Sigmoid colon (tissue), 7 donors: Measurements from ENCODE around the gene AMFR. TPM values are rescaled to one million over a fixed set of nuclear protein-coding genes. Genes with fewer than 3 reads are reported as not detected.

ENCODE experiments used
- DNase-seq: peaks from one replicate; pipeline ENCODE4 v3.0.0-alpha.2; 2019
- H3K27ac ChIP-seq, 4 donors: fragments of 200-600 bp; sonication (generic); one replicate each; pipeline ENCODE4 v1.5.1; 2016 to 2019; ENCODE audit warnings: mild to moderate bottlenecking in 1 of 4
- H3K27me3 ChIP-seq, 3 donors: fragments of 200-600 bp; sonication (generic); one replicate each; pipeline ENCODE4 v1.5.1; 2019; ENCODE audit warnings: mild to moderate bottlenecking in 1 of 3
- H3K36me3 ChIP-seq, 4 donors: fragments of 200-600 bp; sonication (generic); one replicate each; pipeline ENCODE4 v1.5.1; 2016 to 2019
- H3K4me1 ChIP-seq, 4 donors: fragments of 200-600 bp; sonication (generic); one replicate each; pipeline ENCODE4 v1.5.1; 2017 to 2019
- H3K4me3 ChIP-seq, 4 donors: fragments of 200-600 bp; sonication (generic); one replicate each; pipeline ENCODE4 v1.5.1; 2017 to 2019; ENCODE audit warnings: mild to moderate bottlenecking in 2 of 4, moderate library complexity in 1 of 4
- H3K9me3 ChIP-seq, 4 donors: fragments of 200-600 bp in 3 of 4; sonication (generic) in 3 of 4; one replicate each; pipeline versions ENCODE4 v1.5.1 to v1.6.1; 2013 to 2019
- CTCF ChIP-seq, 4 experiments: fragments of 450-650 bp in 3 of 4; fragments of 200-600 bp in 1 of 4; IDR thresholded peaks; one replicate each; pipeline ENCODE4 v1.5.1; 2016 to 2019; ENCODE audit warnings: antibody characterized with exemption in 4 of 4, mild to moderate bottlenecking in 3 of 4, moderate library complexity in 2 of 4
- EP300 ChIP-seq, 4 donors: sonication (generic); formaldehyde crosslinking; IDR thresholded peaks; one replicate each; pipeline ENCODE4 v1.6.1; 2017; ENCODE audit warnings: antibody characterized with exemption in 4 of 4
- POLR2A ChIP-seq, 2 donors: fragments of 450-650 bp; IDR thresholded peaks; one replicate each; pipeline ENCODE4 v1.6.1; 2016; ENCODE audit warnings: antibody characterized with exemption in 2 of 2, mild to moderate bottlenecking in 2 of 2, moderate library complexity in 2 of 2
- POLR2AphosphoS5 ChIP-seq, 4 donors: sonication (generic); formaldehyde crosslinking; IDR thresholded peaks; one replicate each; pipeline ENCODE4 v1.6.1; 2017; ENCODE audit warnings: antibody characterized with exemption in 4 of 4
- WGBS, 2 donors: extraction: QIAGEN DNeasy Blood & Tissue Kit; methylation state at CpG; one replicate each; pipeline ENCODE4 v1.1.7; 2013; 5-methylcytosine and 5-hydroxymethylcytosine counted together
- intact Hi-C: fragments of 100-400 bp; cut with DNase I; formaldehyde crosslinking; loops from one replicate; pipeline ENCODE4 v1.15.1; 2023
- polyA plus RNA-seq, 3 donors: library from polyadenylated mRNA; stranded (reverse); fragments of 200-250 nt; gene quantifications; one replicate each; pipeline ENCODE4 v1.2.3, GENCODE V29; 2013
- total RNA-seq, 4 donors: library from RNA; depleted of rRNA; stranded (reverse); fragments of >200 nt; gene quantifications; one replicate each; pipeline ENCODE4 v1.1.0, GENCODE V29; 2016
- donor health status: healthy with polysubstance abuse.
- donor health status: Bipolar disorder and iron deficiency.
- donor health status: healthy.

AMFR gene
- total and polyA plus RNA-seq, 7 donors: 22.4 to 201 (median 111) TPM

- Histone ChIP-seq H3K9me3 (no peaks in the 10 kb centered on the region), H3K4me3 (no peak overlapping the region), H3K27me3 (no peaks in the 10 kb centered on the region), H3K36me3 (peaks cover 0 to 47% (median 6%) of the 10 kb centered on the region in 4 donors), H3K27ac (no peak overlapping the region), H3K4me1 (peaks cover 0 to 42% (median 34%) of the 10 kb centered on the region in 4 donors)
- intact Hi-C loops: no loop called here
- no peak for DNase-seq
- TF ChIP-seq POLR2AphosphoS5 (IDR thresholded peaks at IDR 0.05): no peak
- TF ChIP-seq EP300 (IDR thresholded peaks at IDR 0.05): no peak
- TF ChIP-seq POLR2A (IDR thresholded peaks at IDR 0.05): no peak
- TF ChIP-seq CTCF (IDR thresholded peaks at IDR 0.05): no peak
Measured at GRCh38 chr16:56448005-56448404, 22.7 kb upstream of the AMFR start.

GRCh38 chr16:56447286-56447685, 21.9 kb upstream of the AMFR start:
- no peak for DNase-seq
- peaks cover 0 to 54% (median 7%) of the 10 kb centered on the region in 4 donors for H3K36me3 ChIP-seq
- no peaks in the 10 kb centered on the region for H3K9me3 ChIP-seq
- 61 to 66% methylated on average over 2 of the region's 2 CpGs for WGBS, 2 donors
- intact Hi-C loops: no loop called here
- TF ChIP-seq CTCF (IDR thresholded peaks at IDR 0.05): no peak
- no peak for TF ChIP-seq POLR2A (IDR thresholded peaks at IDR 0.05)
- TF ChIP-seq EP300 (IDR thresholded peaks at IDR 0.05): no peak
- TF ChIP-seq POLR2AphosphoS5 (IDR thresholded peaks at IDR 0.05): no peak
- H3K27me3 ChIP-seq: no peaks in the 10 kb centered on the region
- peaks cover 0 to 35% (median 27%) of the 10 kb centered on the region in 4 donors for H3K4me1 ChIP-seq
- no peak overlapping the region for H3K4me3 ChIP-seq
- H3K27ac ChIP-seq: no peak overlapping the region

- H3K4me3 ChIP-seq: no peak overlapping the region
- intact Hi-C loops: no loop called here
- TF ChIP-seq POLR2AphosphoS5 (IDR thresholded peaks at IDR 0.05): no peak
- no peak for TF ChIP-seq CTCF (IDR thresholded peaks at IDR 0.05)
- no peak for TF ChIP-seq EP300 (IDR thresholded peaks at IDR 0.05)
- TF ChIP-seq POLR2A (IDR thresholded peaks at IDR 0.05): no peak
- H3K27ac ChIP-seq: no peak overlapping the region
- H3K27me3 ChIP-seq: no peaks in the 10 kb centered on the region
- DNase-seq: no peak
- no peaks in the 10 kb centered on the region for H3K4me1 ChIP-seq
- 97 to 98% methylated on average over 1 of the region's 1 CpG for WGBS, 2 donors
- H3K36me3 ChIP-seq: peaks cover 0 to 70% (median 28%) of the 10 kb centered on the region in 4 donors
- no peaks in the 10 kb centered on the region for H3K9me3 ChIP-seq
Measured at GRCh38 chr16:56438038-56438437, 12.7 kb upstream of the AMFR start.

- intact Hi-C loops: no loop called here
- Histone ChIP-seq H3K9me3 (no peaks in the 10 kb centered on the region), H3K36me3 (peaks cover 0 to 70% (median 27%) of the 10 kb centered on the region in 4 donors), H3K4me3 (no peak overlapping the region), H3K27me3 (no peaks in the 10 kb centered on the region), H3K4me1 (no peaks in the 10 kb centered on the region), H3K27ac (no peak overlapping the region)
- TF ChIP-seq POLR2AphosphoS5 (IDR thresholded peaks at IDR 0.05): no peak
- no peak for TF ChIP-seq CTCF (IDR thresholded peaks at IDR 0.05)
- TF ChIP-seq EP300 (IDR thresholded peaks at IDR 0.05): no peak
- no peak for TF ChIP-seq POLR2A (IDR thresholded peaks at IDR 0.05)
- DNase-seq: no peak
Measured at GRCh38 chr16:56436258-56436657, 10.9 kb upstream of the AMFR start.

- no peaks in the 10 kb centered on the region for H3K9me3 ChIP-seq
- intact Hi-C loops: loop anchor here (10.0 kb wide), 1 partner anchor 177 kb away; the partner anchor contains the start of gene MT2A
Measured at GRCh38 chr16:56428091-56428490, 2.7 kb upstream of the AMFR start.

More at GRCh38 chr16:56428091-56428490, 2.7 kb upstream of the AMFR start:
- DNase-seq: no peak
- Histone ChIP-seq H3K27ac (no peak overlapping the region), H3K4me1 (peaks cover 0 to 21% (median 14%) of the 10 kb centered on the region in 4 donors), H3K27me3 (no peaks in the 10 kb centered on the region), H3K36me3 (peaks cover 0 to 26% (median 6%) of the 10 kb centered on the region in 4 donors), H3K4me3 (no peak overlapping the region)
- TF ChIP-seq CTCF (IDR thresholded peaks at IDR 0.05): no peak
- TF ChIP-seq POLR2A (IDR thresholded peaks at IDR 0.05): no peak
- TF ChIP-seq EP300 (IDR thresholded peaks at IDR 0.05): no peak
- no peak for TF ChIP-seq POLR2AphosphoS5 (IDR thresholded peaks at IDR 0.05)
- WGBS, 2 donors: 87% methylated on average over 1 of the region's 1 CpG
